GM18907 (cell line): Measurements from ENCODE around the gene PLXNA2.

Experiments
- ATAC-seq: cut with Tn5 transposase; IDR thresholded peaks from one replicate; pipeline ENCODE4 v1.9.1; 2021; ENCODE audit warnings: mild to moderate bottlenecking, moderate library complexity; ENCODE audit not compliant: unreplicated experiment

Gene PLXNA2

GRCh38 chr1:208165659-208166058, 78.5 kb downstream of the PLXNA2 start:
- no peak for ATAC-seq

- ATAC-seq: no peak
Measured at GRCh38 chr1:208164609-208165008, 79.6 kb downstream of the PLXNA2 start.

- ATAC-seq: no peak
Measured at GRCh38 chr1:208163539-208163938, 80.6 kb downstream of the PLXNA2 start.

GRCh38 chr1:208162903-208163302, 81.3 kb downstream of the PLXNA2 start:
- no peak for ATAC-seq

- ATAC-seq: no peak
Measured at GRCh38 chr1:208161656-208162375, 82.4 kb downstream of the PLXNA2 start.

GRCh38 chr1:208161005-208161404, 83.2 kb downstream of the PLXNA2 start:
- no peak for ATAC-seq

GRCh38 chr1:208160259-208160819, 83.8 kb downstream of the PLXNA2 start:
- ATAC-seq: no peak

- ATAC-seq: no peak
Measured at GRCh38 chr1:208159555-208160258, 84.5 kb downstream of the PLXNA2 start.

- ATAC-seq: no peak
Measured at GRCh38 chr1:208158640-208159554, 85.3 kb downstream of the PLXNA2 start.

- no peak for ATAC-seq
Measured at GRCh38 chr1:208157769-208158168, 86.4 kb downstream of the PLXNA2 start.

- ATAC-seq: no peak
Measured at GRCh38 chr1:208156741-208157140, 87.4 kb downstream of the PLXNA2 start.

GRCh38 chr1:208156310-208156709, 87.9 kb downstream of the PLXNA2 start:
- ATAC-seq: no peak

GRCh38 chr1:208154679-208155642, 89.2 kb downstream of the PLXNA2 start:
- no peak for ATAC-seq

GRCh38 chr1:208154040-208154439, 90.1 kb downstream of the PLXNA2 start:
- no peak for ATAC-seq

- ATAC-seq: no peak
Measured at GRCh38 chr1:208153386-208153785, 90.8 kb downstream of the PLXNA2 start.

- ATAC-seq: no peak
Measured at GRCh38 chr1:208151728-208152598, 92.2 kb downstream of the PLXNA2 start.

GRCh38 chr1:208150833-208151458, 93.2 kb downstream of the PLXNA2 start:
- no peak for ATAC-seq

- ATAC-seq: no peak
Measured at GRCh38 chr1:208149776-208150514, 94.2 kb downstream of the PLXNA2 start.
